Activated T-cell treated with anti-CD3 and anti-CD28 coated beads for 48 hours (primary cell): ENCODE results near the gene PHEX.

Source experiments
- DNase-seq: peaks from one replicate; pipeline ENCODE4 v3.0.0-alpha.2; 2020; ENCODE audit warnings: low read depth

PHEX gene

DNA sequence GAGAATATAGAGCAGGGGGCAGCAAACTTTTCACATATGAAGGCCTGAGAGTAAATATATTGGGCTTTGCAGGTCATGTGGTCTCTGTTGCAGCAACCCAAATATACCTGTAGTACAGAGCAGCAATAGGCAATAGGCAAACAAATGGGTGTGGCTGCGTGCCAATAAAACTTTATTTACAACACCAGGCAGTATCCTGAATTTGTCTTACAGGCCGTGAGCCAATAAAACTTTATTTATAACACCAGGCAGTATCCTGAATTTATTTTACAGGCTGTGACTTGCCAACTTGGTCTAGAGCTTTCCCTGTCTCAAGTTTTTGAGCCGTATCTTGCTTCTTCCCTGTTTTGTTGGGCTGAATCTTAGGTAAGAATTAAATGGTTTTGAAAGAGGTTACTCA is 118.2 kb downstream of the PHEX start:
- no peak for DNase-seq

GRCh38 chrX:22155126-22155525 is 123.0 kb downstream of the PHEX start:
- DNase-seq, result no peak

- no peak for DNase-seq
Observed at GRCh38 chrX:22159071-22159470, 126.9 kb downstream of the PHEX start.

- no peak for DNase-seq
Observed at GRCh38 chrX:22163326-22163725, 131.2 kb downstream of the PHEX start.

DNA sequence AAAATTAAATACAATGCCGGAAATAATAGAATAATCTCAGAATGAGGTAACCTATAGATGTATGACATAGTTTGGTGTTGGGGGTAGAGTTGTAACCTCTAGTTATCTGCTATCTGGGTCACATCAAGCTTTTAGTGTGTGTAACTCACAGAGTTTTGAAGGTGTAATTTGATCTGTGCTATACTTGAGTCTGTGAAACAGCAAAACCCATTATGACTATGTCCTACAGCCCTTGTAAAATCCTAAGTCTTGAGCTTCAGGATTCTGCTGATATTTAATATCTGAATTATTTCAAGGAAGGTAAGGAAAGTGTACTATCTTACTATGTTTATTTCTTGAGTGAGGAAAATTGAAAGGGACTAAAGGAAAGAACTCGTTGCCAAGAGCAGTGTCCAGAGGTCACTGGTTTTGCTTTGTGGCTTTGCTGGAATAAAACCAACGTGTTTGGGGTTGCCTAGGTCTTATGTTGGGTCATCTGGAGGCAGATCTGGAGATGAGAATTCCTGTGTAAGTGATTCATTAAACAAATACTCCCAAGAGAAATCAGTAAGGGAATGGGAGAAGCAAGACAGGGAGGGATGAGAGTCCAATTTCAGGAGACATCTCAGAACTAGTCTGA is 132.8 kb downstream of the PHEX start:
- DNase-seq, result no peak

GRCh38 chrX:22165732-22166457 is 133.8 kb downstream of the PHEX start:
- no peak for DNase-seq

DNA sequence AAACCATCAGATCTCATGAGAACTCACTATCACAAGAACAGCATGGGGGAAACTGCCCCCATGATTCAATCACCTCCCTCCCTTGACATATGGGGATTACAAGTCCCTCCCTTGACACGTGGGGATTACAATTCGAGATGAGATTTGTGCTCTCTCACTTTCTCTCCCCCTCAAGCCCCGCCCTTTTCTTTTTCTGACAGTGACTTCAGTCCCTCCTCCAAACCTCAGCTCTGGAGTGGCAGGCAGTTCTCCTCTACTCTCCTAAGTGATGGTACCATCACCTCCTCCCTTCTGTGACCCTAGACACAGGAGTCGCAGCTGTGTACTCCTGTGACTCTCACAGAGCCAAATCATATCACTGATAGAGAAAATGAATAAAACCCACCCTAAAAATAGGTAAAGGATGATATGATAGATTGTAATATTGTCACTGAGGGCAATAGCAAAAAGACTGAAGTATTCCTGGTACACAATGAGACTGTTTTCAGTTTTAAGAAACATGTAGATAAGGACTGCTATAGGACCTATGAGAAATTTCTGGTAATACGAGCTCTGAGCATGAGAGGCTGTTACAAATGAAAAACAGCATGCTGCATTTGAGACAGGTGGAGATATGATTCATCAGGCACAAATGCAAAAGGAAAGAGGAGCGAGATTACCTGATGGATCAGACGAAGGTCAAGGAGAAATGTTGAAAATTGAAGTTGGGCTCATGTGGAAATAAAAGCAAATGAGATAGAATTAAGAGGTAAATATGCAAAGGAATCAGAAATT is 139.3 kb downstream of the PHEX start:
- no peak for DNase-seq

GRCh38 chrX:22173966-22174365 is 141.8 kb downstream of the PHEX start:
- no peak for DNase-seq

GRCh38 chrX:22177950-22178515 is 145.9 kb downstream of the PHEX start:
- no peak for DNase-seq

DNA sequence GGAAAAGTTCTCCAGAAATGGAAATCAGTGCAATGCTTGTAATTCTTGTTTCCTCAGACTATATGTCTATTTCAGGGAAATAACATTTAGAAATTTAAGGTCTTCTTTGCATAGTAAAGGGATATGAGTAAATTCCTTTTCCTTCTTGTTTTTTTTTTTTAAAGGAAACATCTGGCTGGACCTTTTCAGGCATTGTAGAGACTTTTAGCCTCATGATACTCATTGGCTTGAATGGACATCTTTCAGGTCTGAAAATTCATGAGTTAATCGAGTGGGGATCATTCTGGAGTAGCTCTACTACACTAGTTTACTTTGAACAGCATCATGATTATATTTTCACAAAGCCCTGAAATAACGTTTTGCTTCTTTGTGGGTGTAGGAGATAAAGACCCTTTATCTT is 152.0 kb downstream of the PHEX start:
- DNase-seq, result no peak

- DNase-seq, result no peak
Observed at GRCh38 chrX:22186165-22186564, 154.0 kb downstream of the PHEX start.

DNA sequence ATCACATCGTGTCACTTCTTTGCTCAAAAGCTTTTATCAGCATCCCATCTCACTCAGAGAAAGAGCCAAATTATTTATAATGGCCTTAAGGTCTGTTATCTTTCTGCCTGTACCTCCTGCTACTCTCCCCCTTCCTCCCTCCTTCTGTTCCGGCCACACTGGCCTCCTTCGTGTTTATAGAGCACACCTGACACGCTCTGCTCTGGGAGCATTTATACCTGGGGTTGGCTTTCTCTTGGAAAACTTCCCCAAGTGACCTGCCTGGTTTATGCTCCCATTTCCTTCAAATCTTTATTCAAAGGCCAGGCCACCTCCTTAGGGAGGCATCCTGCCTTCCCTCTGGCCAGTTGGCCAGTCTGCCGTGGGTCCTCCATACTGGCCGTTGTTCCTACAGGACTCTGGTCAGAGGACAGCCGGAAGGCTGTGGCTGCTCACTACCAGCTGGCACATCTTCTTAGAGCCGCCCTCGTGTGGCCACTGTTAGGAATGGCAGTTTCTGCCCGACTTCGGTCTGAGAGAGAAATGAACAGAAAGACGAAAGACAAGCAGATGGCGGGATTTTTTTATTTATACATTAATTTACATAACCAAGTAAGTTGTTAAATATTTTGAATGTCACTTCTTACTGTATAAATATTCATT is 160.4 kb downstream of the PHEX start:
- peak; percentile 29 for DNase-seq

DNA sequence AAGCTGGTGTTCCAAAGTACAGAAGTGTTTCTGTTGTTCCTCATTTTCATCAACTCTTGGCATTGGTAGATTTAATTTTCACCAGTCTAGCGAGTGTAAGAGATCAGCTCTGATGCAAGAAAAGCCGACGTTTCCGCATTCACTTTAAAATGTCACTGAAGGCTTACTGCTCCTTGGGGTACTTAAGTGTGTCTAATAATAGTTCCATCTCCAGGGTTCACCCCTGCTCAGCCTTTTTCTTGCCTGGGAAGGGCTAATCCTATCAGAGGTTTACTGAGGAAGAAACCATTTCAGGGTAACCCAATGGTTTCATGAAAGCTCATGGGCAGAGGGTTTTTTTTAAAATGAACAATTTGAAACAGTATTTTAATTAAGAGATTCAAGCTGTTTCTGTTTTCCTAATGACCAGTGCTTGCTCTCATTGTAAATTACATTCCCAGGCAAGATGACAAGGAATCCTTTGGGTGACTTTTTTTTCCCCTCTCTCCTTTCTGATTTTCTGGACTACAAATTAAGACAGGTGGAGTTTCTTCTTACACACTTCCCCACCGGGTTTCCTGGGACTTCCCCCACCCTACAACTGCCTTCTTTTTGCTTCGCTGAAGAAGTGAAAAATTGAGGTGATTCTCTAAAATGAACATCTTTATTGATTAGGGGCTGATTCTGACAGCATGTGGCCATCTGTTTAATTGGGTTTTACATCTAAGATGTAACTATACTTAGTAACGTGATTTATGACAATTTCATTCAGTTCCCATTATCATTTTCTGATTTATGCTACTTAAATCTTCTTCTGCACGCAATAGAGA is 161.9 kb downstream of the PHEX start:
- no peak for DNase-seq

DNA sequence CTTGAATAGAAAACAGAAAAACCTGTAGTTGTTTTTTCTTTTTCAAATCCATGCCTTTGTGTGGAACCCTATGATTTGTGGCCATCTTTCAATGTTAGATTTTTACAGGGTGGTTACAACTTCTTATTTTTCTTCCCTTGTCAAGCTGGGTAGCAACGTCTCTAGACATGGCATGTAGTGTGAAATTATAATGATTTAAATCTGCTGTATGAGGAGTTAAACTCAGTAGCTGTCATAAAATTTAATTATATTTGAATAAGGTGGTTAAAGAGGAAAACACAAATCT is 162.5 kb downstream of the PHEX start:
- no peak for DNase-seq

DNA sequence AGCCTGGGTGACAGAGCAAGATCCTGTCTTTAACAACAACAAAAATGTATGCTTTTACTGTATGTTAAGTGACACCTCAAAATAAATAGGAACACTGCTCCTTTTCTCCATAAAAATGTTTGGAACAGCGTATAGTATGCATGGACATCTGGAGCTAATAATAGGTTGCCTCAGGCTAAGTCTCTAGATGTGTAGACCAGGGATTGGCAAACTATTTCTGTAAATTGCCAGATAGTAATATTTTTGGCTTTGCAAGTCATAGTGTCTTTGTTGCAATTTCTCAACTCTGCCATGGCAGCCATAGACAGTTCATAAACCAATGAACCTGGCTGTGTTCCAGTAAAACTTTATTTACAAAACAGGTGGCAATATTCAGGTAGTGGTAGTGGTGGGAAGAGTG is 164.0 kb downstream of the PHEX start:
- DNase-seq, result no peak

DNA sequence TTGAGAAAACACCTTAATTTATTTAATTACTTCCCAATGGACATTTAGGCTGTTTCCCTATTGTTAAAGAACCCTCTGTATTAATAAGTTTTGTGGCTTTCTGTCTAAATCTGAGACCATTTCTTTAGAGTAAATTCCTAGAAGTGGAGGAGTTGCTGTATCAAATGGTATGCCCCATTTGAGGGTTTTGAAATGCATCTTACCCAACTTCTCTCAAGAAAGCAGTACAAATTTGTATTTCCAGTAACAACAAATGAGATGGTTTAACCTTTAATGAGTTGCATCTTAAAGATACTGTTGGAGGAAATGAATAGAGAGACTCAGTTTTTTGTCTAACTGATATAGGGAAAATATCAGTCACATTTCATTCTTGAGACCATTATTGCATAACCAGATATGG is 170.1 kb downstream of the PHEX start:
- DNase-seq, result no peak

GRCh38 chrX:22203186-22203585 is 171.1 kb downstream of the PHEX start:
- no peak for DNase-seq

DNA sequence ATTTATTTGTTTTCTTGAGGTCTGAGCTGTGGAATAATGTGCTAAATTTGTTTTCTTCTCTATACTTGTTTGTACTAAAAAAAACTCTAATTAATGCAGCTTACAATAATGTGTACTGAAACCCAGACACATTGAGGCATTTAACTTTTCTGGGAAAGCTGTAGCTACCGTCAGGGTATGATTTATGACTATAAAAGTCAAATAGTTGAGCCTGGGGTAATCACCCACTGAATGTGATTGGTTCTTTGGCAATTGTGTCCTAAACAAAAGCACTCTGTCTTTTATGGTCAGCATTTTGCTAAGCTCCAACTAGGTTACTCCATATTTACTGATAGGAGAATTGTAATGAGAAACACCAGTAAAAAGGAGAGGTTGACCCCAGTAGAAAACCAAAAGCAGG is 174.7 kb downstream of the PHEX start:
- DNase-seq, result no peak

DNA sequence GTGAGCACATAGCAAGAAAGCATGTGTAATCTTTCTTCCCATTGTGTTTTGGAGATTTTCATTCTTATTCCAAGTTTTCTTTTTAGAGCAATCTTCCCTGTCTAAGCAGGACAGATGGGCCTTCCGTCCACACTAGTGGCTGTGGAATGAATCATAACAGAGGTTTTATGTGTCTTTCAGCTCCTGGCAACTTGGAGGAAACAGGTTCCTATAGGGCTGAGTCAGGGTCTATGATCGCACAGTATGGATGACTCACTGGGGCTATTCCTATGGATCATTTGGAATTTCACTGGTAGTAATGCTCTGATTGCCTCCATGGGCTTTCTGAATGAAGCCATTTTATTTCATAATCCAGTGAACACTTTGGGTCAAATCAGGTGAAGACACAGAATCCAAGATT is 188.8 kb downstream of the PHEX start:
- no peak for DNase-seq

GRCh38 chrX:22234380-22234779 is 202.3 kb downstream of the PHEX start:
- DNase-seq, result no peak

DNA sequence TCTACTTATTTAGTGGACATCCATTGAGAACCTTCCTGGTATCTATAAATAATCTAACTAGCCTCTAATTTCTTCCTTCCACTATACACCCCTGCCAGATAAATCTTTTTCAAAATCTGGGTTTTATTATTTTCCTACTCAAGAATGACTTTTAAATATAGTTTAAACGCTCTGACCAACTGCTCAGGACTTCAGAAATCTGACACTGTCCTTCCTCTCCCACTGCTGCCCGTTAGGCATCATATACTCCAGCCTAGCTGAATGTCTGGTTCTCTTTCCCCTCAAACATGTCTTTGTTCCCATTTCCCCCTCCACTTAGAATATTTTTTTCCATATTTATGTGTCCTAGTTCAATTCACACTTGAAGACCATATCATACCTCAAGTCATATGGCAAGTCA is 205.4 kb downstream of the PHEX start:
- no peak for DNase-seq

DNA sequence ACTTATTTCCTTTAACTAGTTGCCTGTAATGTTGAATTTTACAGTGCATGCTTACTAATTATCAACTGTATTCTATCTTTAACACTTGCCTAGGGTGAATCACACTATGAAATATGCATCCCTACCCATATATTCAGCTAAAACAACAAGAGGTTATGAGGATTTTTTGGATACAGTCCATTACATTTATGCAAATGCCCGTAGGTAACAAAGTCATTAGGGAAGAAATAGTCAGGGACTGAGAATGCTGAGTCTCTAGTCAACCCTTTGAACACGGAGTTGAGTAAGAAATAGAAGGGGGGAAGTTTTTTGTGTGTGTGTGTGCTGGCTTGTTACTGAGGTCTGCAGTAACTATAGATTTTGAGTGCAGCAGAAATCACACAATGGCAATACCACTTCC is 214.5 kb downstream of the PHEX start:
- no peak for DNase-seq
